ENCODE data around the gene C10orf95. TPM values are rescaled to one million over a fixed set of nuclear protein-coding genes. Genes with fewer than 3 reads are reported as not detected.

Gene C10orf95
- total RNA-seq, 1 experiment from 2014 or later = 0.21 TPM

GRCh38 chr10:102418622-102419268 lies 32.6 kb downstream of the C10orf95 start, which contains the start of gene PSD:
Gene PSD (minus strand): TSS chr10:102418785. CDS start chr10:102417038, 1,747 bp downstream.
- no peaks in the 10 kb centered on the region for H3K27me3 ChIP-seq (ENCODE audit: control insufficient read depth, insufficient read depth, low read length)
- peaks cover 11% of the 10 kb centered on the region for H3K4me1 ChIP-seq (ENCODE audit: control insufficient read depth, insufficient read depth, low read length)
- no peak within 1 kb of the TSS; the same call in 1 of the 2 replicates for H3K27ac ChIP-seq (ENCODE audit: low read length)
- ChIA-PET CTCF (interaction anchor here (0.7 kb wide), 1 partner anchor 12 kb away, joined by 4 read pairs; no protein-coding TSS in a partner anchor), POLR2A (no interaction called here)
- intact Hi-C loops (cut with micrococcal nuclease; ENCODE audit: unreplicated experiment) (no loop called here), in situ Hi-C loops (cut with HindIII; ENCODE audit: low pct_unique_long_range_greater_than_20kb, low sequenced_read_pairs) (no loop called here)
- ATAC-seq (no peak), DNase-seq (ENCODE audit: low read depth, low spot score) (no peak)
- peak within 1 kb of the TSS; percentile 91 to 94 for H3K4me3 ChIP-seq (ENCODE audit: low read depth in 2 of 2, low read length in 2 of 2)
- BruUV-seq (replicated peaks) = no TSS peak
- H3K9me3 ChIP-seq (ENCODE audit: control insufficient read depth, insufficient read depth, low read depth, low read length) = no peaks in the 10 kb centered on the region
- H3K36me3 ChIP-seq (ENCODE audit: control insufficient read depth, insufficient read depth, low read length) = peaks cover 9% of the 10 kb centered on the region; the same call in 1 of the 2 replicates
- TF ChIP-seq SIN3A (IDR thresholded peaks at IDR 0.05; ENCODE audit: borderline replicate concordance, insufficient read depth, low read depth, low read length) = no peak
- no peak for TF ChIP-seq REST (IDR thresholded peaks at IDR 0.05; ENCODE audit: insufficient read depth in 1 of 2, low read depth in 2 of 2, low read length in 1 of 2)
- TF ChIP-seq POLR2AphosphoS5 (IDR thresholded peaks at IDR 0.05; ENCODE audit: low read depth, low read length) = no peak
- TF ChIP-seq TCF7L2 (IDR thresholded peaks at IDR 0.05; ENCODE audit: low read depth, low read length) = no peak
- TF ChIP-seq CTCF (IDR thresholded peaks at IDR 0.05) = no peak

- no peaks in the 10 kb centered on the region; the same call in 1 of the 2 replicates for H3K4me1 ChIP-seq (ENCODE audit: control insufficient read depth, insufficient read depth, low read length)
- ChIA-PET POLR2A (no interaction called here), CTCF (no interaction called here)
- H3K27ac ChIP-seq (ENCODE audit: low read length) = no peak overlapping the region
- in situ Hi-C loops (cut with HindIII; ENCODE audit: low pct_unique_long_range_greater_than_20kb, low sequenced_read_pairs) = no loop called here
- no peaks in the 10 kb centered on the region for H3K27me3 ChIP-seq (ENCODE audit: control insufficient read depth, insufficient read depth, low read length)
- peaks cover 4% of the 10 kb centered on the region; the same call in 1 of the 2 replicates for H3K36me3 ChIP-seq (ENCODE audit: control insufficient read depth, insufficient read depth, low read length)
- intact Hi-C loops (cut with micrococcal nuclease; ENCODE audit: unreplicated experiment) = no loop called here
- no peak overlapping the region for H3K4me3 ChIP-seq (ENCODE audit: low read depth in 2 of 2, low read length in 2 of 2)
- DNase-seq (ENCODE audit: low read depth, low spot score) = no peak
- TF ChIP-seq POLR2AphosphoS5 (IDR thresholded peaks at IDR 0.05; ENCODE audit: low read depth, low read length) = no peak
- no peak for TF ChIP-seq REST (IDR thresholded peaks at IDR 0.05; ENCODE audit: insufficient read depth in 1 of 2, low read depth in 2 of 2, low read length in 1 of 2)
- TF ChIP-seq TCF7L2 (IDR thresholded peaks at IDR 0.05; ENCODE audit: low read depth, low read length) = no peak
- no peak for TF ChIP-seq CTCF (IDR thresholded peaks at IDR 0.05)
- TF ChIP-seq SIN3A (IDR thresholded peaks at IDR 0.05; ENCODE audit: borderline replicate concordance, insufficient read depth, low read depth, low read length) = no peak
- no peak for ATAC-seq
- no peaks in the 10 kb centered on the region for H3K9me3 ChIP-seq (ENCODE audit: control insufficient read depth, insufficient read depth, low read depth, low read length)
- no TSS peak for BruUV-seq (replicated peaks)
These were observed 34.6 kb downstream of the C10orf95 start for GRCh38 chr10:102416695-102417094.

Data from Panc1 (cell line).